K562 (cell line): ENCODE data around the gene INSR. TPM values are rescaled to one million over a fixed set of nuclear protein-coding genes. Genes with fewer than 3 reads are reported as not detected.

Experiments used
- ATAC-seq: fragments of 200-7000 bp; cut with Tn5 transposase; 3 replicates; pipeline ENCODE4 v1.9.1; 2020; ENCODE audit warnings: moderate library complexity
- BruUV-seq: library from RNA; stranded (reverse); fragments of 400-500 nt; replicated peaks from 2 replicates; lab custom pipeline; 2021; lab: Mats Ljungman, UMichigan
- CTCF ChIA-PET: fragments of 300-600 bp; formaldehyde crosslinking; extraction: SDS; loops from one replicate; lab custom pipeline; 2021; ENCODE audit warnings: low intra/inter-chr PET ratio; lab: Yijun Ruan, JAX
- POLR2A ChIA-PET: fragments of 300-600, 350-650 bp; sonication (Branson Sonifier 250); formaldehyde crosslinking; extraction: SDS; loops from one replicate; lab custom pipeline; 2021; ENCODE audit warnings: antibody characterized with exemption, inconsistent platforms; lab: Yijun Ruan, JAX
- DNase-seq, 4 experiments: peaks; one replicate each; pipeline versions ENCODE4 v3.0.0 to v3.0.0-alpha.2; 2011 to 2018; ENCODE audit warnings: low spot score in 3 of 4, mixed read lengths in 3 of 4; ENCODE audit errors: extremely low read depth in 1 of 4
- FAIRE-seq: peaks from 2 replicates; lab custom pipeline; 2011; peaks lifted over from hg19 to GRCh38; lab: Jason Lieb, UNC
- H2AFZ ChIP-seq: 2 replicates; pipeline ENCODE4 v1.6.0; 2011; ENCODE audit warnings: low read depth, low read length, control low read depth, inconsistent platforms
- H3K27ac ChIP-seq: fragments of 200-600 bp; 3 replicates; pipeline ENCODE4 v1.8.0; 2011; ENCODE audit warnings: low read depth, mild to moderate bottlenecking, control low read depth, inconsistent platforms, low read length, moderate library complexity, mixed read lengths; ENCODE audit errors: extremely low read depth
- H3K27me3 ChIP-seq, 2 experiments: fragments of 300-600 bp in 1 of 2; 2 replicates in 1 of 2; 3 replicates in 1 of 2; pipeline versions ENCODE4 v1.6.0 to v1.8.0; 2011; ENCODE audit warnings: inconsistent platforms in 2 of 2, low read length in 2 of 2, mild to moderate bottlenecking in 1 of 2, mixed read lengths in 1 of 2, moderate library complexity in 1 of 2; ENCODE audit not compliant: control insufficient read depth in 2 of 2, insufficient read depth in 2 of 2
- H3K36me3 ChIP-seq: fragments of 300-600 bp; 3 replicates; pipeline ENCODE4 v1.8.0; 2011; ENCODE audit warnings: mild to moderate bottlenecking, low read length, inconsistent platforms; ENCODE audit not compliant: control insufficient read depth, insufficient read depth
- H3K4me1 ChIP-seq, 2 experiments: fragments of 200-600 bp in 1 of 2; replicated peaks in 1 of 2; 2 replicates in 1 of 2; 3 replicates in 1 of 2; pipeline versions ENCODE4 v1.5.1 to v1.8.0; 2011; ENCODE audit warnings: inconsistent platforms in 2 of 2, low read length in 2 of 2, mild to moderate bottlenecking in 1 of 2, mixed read lengths in 1 of 2, moderate library complexity in 1 of 2; ENCODE audit not compliant: control insufficient read depth in 2 of 2, insufficient read depth in 2 of 2
- H3K4me2 ChIP-seq: 2 replicates; pipeline ENCODE4 v1.6.1; 2011; ENCODE audit warnings: low read length, control low read depth, inconsistent platforms, mixed read lengths; ENCODE audit not compliant: insufficient read depth
- H3K4me3 ChIP-seq: fragments of 200-600 bp; sonication (generic), shearing (Covaris generic); 2 replicates; pipeline ENCODE4 v1.5.1; 2016; ENCODE audit warnings: control low read depth, inconsistent platforms
- H3K79me2 ChIP-seq: fragments of 200-600 bp; 3 replicates; pipeline ENCODE4 v1.8.0; 2011; ENCODE audit warnings: low read length, inconsistent platforms; ENCODE audit not compliant: control insufficient read depth, insufficient read depth
- H3K9ac ChIP-seq, 2 experiments: 2 replicates each; pipeline versions ENCODE4 v1.6.0 to v1.6.1; 2011; ENCODE audit warnings: low read depth in 2 of 2, low read length in 2 of 2, control low read depth in 1 of 2, inconsistent platforms in 1 of 2, mild to moderate bottlenecking in 1 of 2, mixed read lengths in 1 of 2; ENCODE audit not compliant: insufficient read depth in 1 of 2
- H3K9me1 ChIP-seq: one replicate; pipeline ENCODE4 v1.6.0; 2011; ENCODE audit warnings: inconsistent platforms, mild to moderate bottlenecking, low read length, moderate library complexity; ENCODE audit not compliant: control insufficient read depth, insufficient read depth
- H3K9me3 ChIP-seq: replicated peaks from 2 replicates; pipeline ENCODE4 v1.5.1; 2011; ENCODE audit warnings: low read depth, low read length, inconsistent platforms; ENCODE audit not compliant: control insufficient read depth, insufficient read depth
- H4K20me1 ChIP-seq: replicated peaks from 2 replicates; pipeline ENCODE4 v1.6.1; 2011; ENCODE audit warnings: low read length, inconsistent platforms, mixed read lengths; ENCODE audit not compliant: control insufficient read depth, insufficient read depth
- GTF2B ChIP-seq: IDR thresholded peaks from 2 replicates; pipeline ENCODE4 v1.6.1; 2011; ENCODE audit not compliant: insufficient read length; ENCODE audit errors: extremely low read depth
- HDAC2 ChIP-seq: fragments of 450-650 bp; IDR thresholded peaks from 2 replicates; pipeline ENCODE4 v1.6.1; 2016; ENCODE audit warnings: mild to moderate bottlenecking
- MTA1 ChIP-seq: fragments of 450-650 bp; IDR thresholded peaks from 2 replicates; pipeline ENCODE4 v1.6.1; 2017; ENCODE audit warnings: borderline replicate concordance
- RCOR1 ChIP-seq, 2 experiments: IDR thresholded peaks; 2 replicates each; pipeline ENCODE4 v1.6.1; 2012; ENCODE audit warnings: low read depth in 2 of 2, low read length in 2 of 2, borderline replicate concordance in 1 of 2, improper control_type of control experiment in 1 of 2
- ZNF551 ChIP-seq: fragments of 250-450 bp; sonication (Bioruptor Pico); IDR thresholded peaks from 2 replicates; pipeline ENCODE4 v1.5.0; 2021; ENCODE audit warnings: mild to moderate bottlenecking, moderate library complexity
- ZSCAN32 ChIP-seq: fragments of 450-650 bp; formaldehyde crosslinking; IDR thresholded peaks from 2 replicates; pipeline ENCODE4 v1.4.0; 2020; ENCODE audit warnings: mild to moderate bottlenecking, moderate library complexity
- WGBS: fragments of 100-300 bp; shearing (Covaris generic); methylation state at CpG from one replicate; pipeline ENCODE4 v1.1.6; 2016; ENCODE audit warnings: low coverage, mixed read lengths; ENCODE audit not compliant: insufficient coverage; ENCODE audit errors: missing lambda C conversion rate; 5-methylcytosine and 5-hydroxymethylcytosine counted together
- in situ Hi-C: fragments of 300-500 bp; cut with MboI; formaldehyde crosslinking; loops from 4 replicates; pipeline ENCODE4 v1.15.0; 2018; ENCODE audit warnings: inconsistent platforms, mixed read lengths
- intact Hi-C: fragments of 100-400 bp; cut with micrococcal nuclease; formaldehyde crosslinking; loops from 2 replicates; pipeline ENCODE4 v1.14.2; 2022
- polyA plus RNA-seq, 8 experiments: library from polyadenylated mRNA; depleted of rRNA in 4 of 8; stranded (reverse) in 5 of 8; unstranded in 3 of 8; fragments of >200 nt; fragmentation: Nextera tagmentation in 2 of 8; fragmentation: Illumina TruSeq in 1 of 8; extraction: Ambion mirVana in 2 of 8; extraction: Trizol in 1 of 8; gene quantifications; 2 replicates each; pipeline versions ENCODE4 v1.2.1 to v1.2.3, GENCODE V29; 2011 to 2014; ENCODE audit warnings: inconsistent platforms in 1 of 8, missing spikeins in 1 of 8
- total RNA-seq, 7 experiments: library from RNA; depleted of rRNA in 6 of 7; stranded (reverse); fragments of >200 nt in 6 of 7; fragmentation: Illumina TruSeq in 2 of 7; extraction: Trizol in 2 of 7; gene quantifications; 2 replicates each; pipeline versions ENCODE4 v1.2.1 to v1.2.3, GENCODE V29; 2011 to 2021; ENCODE audit warnings: low replicate concordance in 1 of 7

INSR gene
- total and polyA plus RNA-seq, 9 of the 15 experiments (the other 6 are each of a cell fraction or from before 2014, with no cell fraction given) = 0.04 to 0.88 (median 0.41) TPM

GRCh38 chr19:7254590-7254989, 39.6 kb downstream of the INSR start:
- 7% methylated on average over 7 of the region's 11 CpGs for WGBS
- Histone ChIP-seq H3K27ac (no peak overlapping the region), H3K9ac (no peak overlapping the region), H3K9me1 (no peaks in the 10 kb centered on the region), H3K4me1 (no peaks in the 10 kb centered on the region; a peak in 1 of 5 replicates), H2AFZ (no peak overlapping the region), H3K79me2 (no peaks in the 10 kb centered on the region), H3K36me3 (no peaks in the 10 kb centered on the region), H3K9me3 (no peaks in the 10 kb centered on the region), H4K20me1 (no peaks in the 10 kb centered on the region), H3K4me3 (no peak overlapping the region), H3K4me2 (no peak overlapping the region), H3K27me3 (peaks cover 2 to 20% of the 10 kb centered on the region in 2 experiments; a peak in 2 of 5 replicates)
- in situ Hi-C loops (no loop called here), intact Hi-C loops (no loop called here)
- POLR2A ChIA-PET = interaction anchor here (0.6 kb wide), 1 partner anchor 830 kb away, joined by 3 read pairs; no protein-coding TSS in a partner anchor
- DNase-seq = no peak
- TF ChIP-seq HDAC2 (no peak), MTA1 (no peak), RCOR1 (IDR thresholded peaks at IDR 0.05; ENCODE audit: borderline replicate concordance in 1 of 2, low read depth in 2 of 2, low read length in 2 of 2) (no peak), ZNF551 (CRISPR knock-in tag) (no peak), GTF2B (no peak), ZSCAN32 (CRISPR knock-in tag) (no peak)
- FAIRE-seq = no peak
- BruUV-seq = no TSS peak
- CTCF ChIA-PET = no interaction called here
- ATAC-seq = no peak
